Transverse colon (tissue), 4 donors: ENCODE results near the gene DCAF6.

Experiments used
- EP300 ChIP-seq: sonication (generic); formaldehyde crosslinking; IDR thresholded peaks from one replicate; pipeline ENCODE4 v1.6.1; 2017; ENCODE audit warnings: antibody characterized with exemption, low read depth
- POLR2A ChIP-seq: fragments of 450-650 bp; IDR thresholded peaks from one replicate; pipeline ENCODE4 v1.6.1; 2016; ENCODE audit warnings: antibody characterized with exemption, mild to moderate bottlenecking, moderate library complexity
- POLR2AphosphoS5 ChIP-seq, 3 donors: sonication (generic); formaldehyde crosslinking; IDR thresholded peaks; one replicate each; pipeline ENCODE4 v1.6.1; 2016; ENCODE audit warnings: antibody characterized with exemption in 3 of 3
- TF ChIP-seq, protein P1 (sequence below), 5 experiments: fragments of 200-600 bp in 3 of 5; fragments of 450-650 bp in 2 of 5; sonication (generic) in 3 of 5; IDR thresholded peaks; 1 replicate in 2 of 5; 2 replicates in 3 of 5; pipeline ENCODE4 v1.5.1; 2016 to 2017; ENCODE audit warnings: antibody characterized with exemption in 5 of 5, inconsistent platforms in 3 of 5, mild to moderate bottlenecking in 2 of 5, moderate library complexity in 1 of 5

DNA sequence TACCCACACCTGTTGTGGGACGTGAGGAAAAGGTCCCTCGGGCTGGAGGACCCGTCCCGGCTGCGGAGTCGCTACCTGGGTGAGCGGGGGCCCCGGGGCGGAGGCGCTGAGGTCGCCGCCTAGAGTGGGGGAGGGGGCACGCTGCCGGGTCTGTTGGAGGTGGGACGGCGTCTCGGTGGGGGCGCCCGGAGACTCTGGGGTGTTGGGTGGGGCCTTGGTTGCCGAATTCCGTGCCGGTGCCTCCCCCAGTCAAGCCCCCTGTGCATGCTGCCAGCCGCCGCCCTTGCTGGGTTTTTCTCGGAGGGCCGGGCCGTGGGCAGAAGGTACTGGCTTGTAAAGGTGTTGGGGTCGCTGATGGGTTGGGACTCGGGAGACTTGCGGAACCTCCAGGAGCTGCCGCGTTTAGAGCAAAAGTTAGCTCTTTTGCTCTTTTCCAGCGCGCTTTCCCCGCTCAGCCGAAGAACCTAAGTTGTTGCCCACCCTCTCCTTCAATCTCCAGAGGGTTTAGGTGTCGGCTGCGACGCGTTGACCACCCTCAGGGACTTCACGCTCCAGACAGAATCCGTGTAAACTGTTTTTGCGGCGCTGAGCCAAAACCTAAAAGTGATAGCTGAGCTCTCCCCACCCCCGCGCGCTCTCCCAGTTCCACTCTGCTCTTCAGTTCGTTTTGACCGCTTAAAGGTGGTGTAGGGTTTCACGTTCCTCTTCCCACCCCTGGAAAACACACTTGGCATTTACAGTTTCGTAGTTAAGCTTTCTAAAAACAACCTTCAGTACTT lies 636 bp downstream of the DCAF6 start, which contains the start of gene MPC2:
- TF ChIP-seq, protein P1, sequence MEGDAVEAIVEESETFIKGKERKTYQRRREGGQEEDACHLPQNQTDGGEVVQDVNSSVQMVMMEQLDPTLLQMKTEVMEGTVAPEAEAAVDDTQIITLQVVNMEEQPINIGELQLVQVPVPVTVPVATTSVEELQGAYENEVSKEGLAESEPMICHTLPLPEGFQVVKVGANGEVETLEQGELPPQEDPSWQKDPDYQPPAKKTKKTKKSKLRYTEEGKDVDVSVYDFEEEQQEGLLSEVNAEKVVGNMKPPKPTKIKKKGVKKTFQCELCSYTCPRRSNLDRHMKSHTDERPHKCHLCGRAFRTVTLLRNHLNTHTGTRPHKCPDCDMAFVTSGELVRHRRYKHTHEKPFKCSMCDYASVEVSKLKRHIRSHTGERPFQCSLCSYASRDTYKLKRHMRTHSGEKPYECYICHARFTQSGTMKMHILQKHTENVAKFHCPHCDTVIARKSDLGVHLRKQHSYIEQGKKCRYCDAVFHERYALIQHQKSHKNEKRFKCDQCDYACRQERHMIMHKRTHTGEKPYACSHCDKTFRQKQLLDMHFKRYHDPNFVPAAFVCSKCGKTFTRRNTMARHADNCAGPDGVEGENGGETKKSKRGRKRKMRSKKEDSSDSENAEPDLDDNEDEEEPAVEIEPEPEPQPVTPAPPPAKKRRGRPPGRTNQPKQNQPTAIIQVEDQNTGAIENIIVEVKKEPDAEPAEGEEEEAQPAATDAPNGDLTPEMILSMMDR (IDR thresholded peaks at IDR 0.05): no peak
- TF ChIP-seq POLR2AphosphoS5 (IDR thresholded peaks at IDR 0.05) (peak in 2 of 3 donors; percentile 10 to 39), POLR2A (no peak), EP300 (no peak)
